Naive B cell (primary cell): Measurements from ENCODE around the gene LMOD1. TPM values are rescaled to one million over a fixed set of nuclear protein-coding genes. Genes with fewer than 3 reads are reported as not detected.

Source experiments
- ATAC-seq, 2 donors: fragments of 150-1000 bp; cut with Tn5 transposase; 2 replicates each; pipeline ENCODE4 v1.10.0; 2021; ENCODE audit warnings: low read depth in 2 of 2, mild to moderate bottlenecking in 2 of 2, moderate library complexity in 2 of 2
- DNase-seq: peaks from one replicate; pipeline ENCODE4 v3.0.0; 2022
- H3K27ac Mint-ChIP-seq, 6 donors: one replicate each; pipeline ENCODE4 v1.8.0; 2020 to 2022; ENCODE audit warnings: mild to moderate bottlenecking in 6 of 6, mixed read lengths in 6 of 6, moderate library complexity in 5 of 6, inconsistent platforms in 2 of 6
- H3K27me3 Mint-ChIP-seq, 3 donors: one replicate each; pipeline ENCODE4 v1.8.0; 2021 to 2022; ENCODE audit warnings: mixed read lengths in 3 of 3, mild to moderate bottlenecking in 1 of 3
- H3K36me3 Mint-ChIP-seq, 2 donors: one replicate each; pipeline ENCODE4 v1.8.0; 2020 to 2022; ENCODE audit warnings: mixed read lengths in 2 of 2, inconsistent platforms in 1 of 2, mild to moderate bottlenecking in 1 of 2
- H3K4me1 Mint-ChIP-seq, 3 donors: one replicate each; pipeline ENCODE4 v1.8.0; 2020 to 2022; ENCODE audit warnings: mixed read lengths in 3 of 3, inconsistent platforms in 1 of 3, mild to moderate bottlenecking in 1 of 3, moderate library complexity in 1 of 3
- H3K4me3 Mint-ChIP-seq, 8 donors: one replicate each; pipeline ENCODE4 v1.8.0; 2020 to 2022; ENCODE audit warnings: mild to moderate bottlenecking in 8 of 8, mixed read lengths in 8 of 8, moderate library complexity in 8 of 8, inconsistent platforms in 2 of 8
- H3K9me3 Mint-ChIP-seq, 7 donors: one replicate each; pipeline ENCODE4 v1.8.0; 2020 to 2022; ENCODE audit warnings: mixed read lengths in 7 of 7, mild to moderate bottlenecking in 5 of 7, inconsistent platforms in 2 of 7, moderate library complexity in 1 of 7
- polyA plus RNA-seq, 6 donors: library from polyadenylated mRNA; unstranded; fragments of 300-500 nt; fragmentation: Illumina TruSeq; gene quantifications; one replicate each; pipeline ENCODE4 v1.2.3, GENCODE V29; 2021; ENCODE audit warnings: low read depth in 6 of 6

Gene LMOD1
- polyA plus RNA-seq, 6 donors from 2014 or later: not detected

DNA sequence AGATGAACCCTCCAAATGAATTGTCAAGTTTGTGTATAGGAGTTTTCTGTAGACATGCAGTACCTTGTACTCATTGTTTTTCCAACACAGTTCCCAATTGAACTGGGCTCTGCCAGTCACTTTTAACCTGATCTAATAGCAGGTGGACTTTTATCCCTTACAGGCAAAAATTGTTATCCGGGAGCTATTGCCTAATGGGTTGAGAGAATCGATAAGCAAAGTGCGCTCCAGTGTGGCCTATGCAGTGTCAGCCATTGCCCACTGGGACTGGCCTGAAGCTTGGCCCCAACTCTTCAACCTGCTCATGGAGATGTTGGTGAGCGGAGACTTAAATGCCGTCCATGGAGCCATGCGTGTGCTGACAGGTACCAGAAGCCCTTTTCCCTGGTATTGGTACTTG is 98.1 kb downstream of the LMOD1 start:
- DNase-seq: no peak
- Mint-ChIP-seq H3K9me3 (no peaks in the 10 kb centered on the region), H3K4me1 (peaks cover 0 to 7% (median 6%) of the 10 kb centered on the region in 3 donors), H3K27ac (peak overlapping the region in 1 of 6 donors; percentile 19), H3K4me3 (no peak overlapping the region), H3K27me3 (no peaks in the 10 kb centered on the region), H3K36me3 (peaks cover 9 to 23% of the 10 kb centered on the region in 2 donors)
- ATAC-seq: no peak

DNA sequence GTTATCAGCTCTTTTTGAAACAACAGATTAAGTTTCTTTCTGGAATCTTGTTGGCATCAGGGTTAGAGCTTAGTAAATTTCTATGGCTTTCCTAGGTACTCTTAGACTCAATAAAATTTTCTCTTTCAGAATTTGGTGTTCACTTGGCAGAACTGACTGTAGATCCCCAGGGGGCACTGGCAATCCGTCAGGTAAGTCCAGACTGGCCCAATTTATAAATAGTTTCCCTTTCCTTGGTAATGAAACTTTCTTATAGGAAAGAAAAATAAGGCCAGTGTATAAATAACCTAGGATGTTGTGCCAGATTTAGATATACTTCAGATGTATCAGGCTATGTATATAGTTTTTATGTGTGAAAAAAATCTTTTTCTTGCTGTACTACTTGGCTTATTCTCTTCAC is 99.2 kb downstream of the LMOD1 start:
- ATAC-seq: no peak
- Mint-ChIP-seq H3K36me3 (peaks cover 9 to 17% of the 10 kb centered on the region in 2 donors), H3K4me1 (peaks cover 6 to 17% (median 14%) of the 10 kb centered on the region in 3 donors), H3K27me3 (no peaks in the 10 kb centered on the region), H3K9me3 (no peaks in the 10 kb centered on the region), H3K27ac (peak overlapping the region in 2 of 6 donors; percentile 75 to 79), H3K4me3 (no peak overlapping the region)
- no peak for DNase-seq

Other genes with a start within 250 kb of the LMOD1 start
- gene IPO9, start 117.4 kb downstream of the LMOD1 start, polyA plus RNA-seq: 10 to 100 TPM; 13.6 to 30.0 (median 18.0) TPM
- not detected for gene SHISA4, start 57.6 kb downstream of the LMOD1 start, polyA plus RNA-seq
- 10 to 100 TPM; 16.4 to 33.2 (median 24.4) TPM for gene TIMM17A, start 9.0 kb upstream of the LMOD1 start, polyA plus RNA-seq
- 10 to 100 TPM; 28.2 to 50.0 (median 34.7) TPM for gene RNPEP, start 36.1 kb upstream of the LMOD1 start, polyA plus RNA-seq
- gene ELF3, start 64.0 kb upstream of the LMOD1 start, polyA plus RNA-seq: under 1 TPM in 1 of 6 donors, not detected in 5; 0.30 TPM
- gene GPR37L1, start 176.4 kb upstream of the LMOD1 start, polyA plus RNA-seq: under 1 TPM in 3 of 6 donors, not detected in 3; 0.10 to 0.50 (median 0.37) TPM
- gene ARL8A, start 198.2 kb upstream of the LMOD1 start, polyA plus RNA-seq: 10 to 100 TPM in 5 of 6 donors, 1 to 10 TPM in 1; 7.3 to 18.0 (median 11.7) TPM
- 10 to 100 TPM; 19.0 to 41.5 (median 22.9) TPM for gene PTPN7, start 214.1 kb upstream of the LMOD1 start, polyA plus RNA-seq
- under 1 TPM in 1 of 6 donors, not detected in 5; 0.22 TPM for gene LGR6, start 247.3 kb upstream of the LMOD1 start, polyA plus RNA-seq